Ramos (cell line): Measurements from ENCODE around the gene PRDM16.

Experiments used
- in situ Hi-C: fragments of 300-500 bp; cut with MboI; formaldehyde crosslinking; loops from one replicate; pipeline ENCODE4 v1.14.3; 2022; ENCODE audit warnings: low sequenced_read_pairs; ENCODE audit not compliant: unreplicated experiment

The PRDM16 gene

GRCh38 chr1:3404801-3405200, 335.8 kb downstream of the PRDM16 start:
- in situ Hi-C loops = no loop called here

- in situ Hi-C loops = no loop called here
Measured at GRCh38 chr1:3405491-3405890, 336.5 kb downstream of the PRDM16 start.

GRCh38 chr1:3405974-3406867, 337.2 kb downstream of the PRDM16 start:
- in situ Hi-C loops = no loop called here

- in situ Hi-C loops = no loop called here
Measured at GRCh38 chr1:3407021-3407420, 338.0 kb downstream of the PRDM16 start.

GRCh38 chr1:3408751-3409266, 339.8 kb downstream of the PRDM16 start:
- in situ Hi-C loops = no loop called here

GRCh38 chr1:3409366-3410141, 340.6 kb downstream of the PRDM16 start:
- in situ Hi-C loops = no loop called here

- in situ Hi-C loops = no loop called here
Measured at GRCh38 chr1:3410142-3410925, 341.3 kb downstream of the PRDM16 start.

GRCh38 chr1:3411806-3412205, 342.8 kb downstream of the PRDM16 start:
- in situ Hi-C loops = no loop called here

GRCh38 chr1:3412376-3412775, 343.4 kb downstream of the PRDM16 start:
- in situ Hi-C loops = no loop called here

GRCh38 chr1:3413975-3414710, 345.1 kb downstream of the PRDM16 start:
- in situ Hi-C loops = no loop called here

GRCh38 chr1:3415260-3416090, 346.5 kb downstream of the PRDM16 start:
- in situ Hi-C loops = no loop called here

- in situ Hi-C loops = no loop called here
Measured at GRCh38 chr1:3417082-3417739, 348.2 kb downstream of the PRDM16 start.

- in situ Hi-C loops = no loop called here
Measured at GRCh38 chr1:3417934-3418333, 348.9 kb downstream of the PRDM16 start.

- in situ Hi-C loops = no loop called here
Measured at GRCh38 chr1:3418600-3418999, 349.6 kb downstream of the PRDM16 start.

GRCh38 chr1:3419415-3420204, 350.6 kb downstream of the PRDM16 start:
- in situ Hi-C loops = loop anchor here (5.0 kb wide), 1 partner anchor 412 kb away; no protein-coding TSS in a partner anchor

- in situ Hi-C loops = loop anchor here (5.0 kb wide), 1 partner anchor 413 kb away; no protein-coding TSS in a partner anchor
Measured at GRCh38 chr1:3420218-3420951, 351.4 kb downstream of the PRDM16 start.

- in situ Hi-C loops = loop anchor here (5.0 kb wide), 1 partner anchor 415 kb away; no protein-coding TSS in a partner anchor
Measured at GRCh38 chr1:3422638-3423037, 353.6 kb downstream of the PRDM16 start.
